HepG2 (cell line): ENCODE measurements around the gene PDZD7. TPM values are rescaled to one million over a fixed set of nuclear protein-coding genes. Genes with fewer than 3 reads are reported as not detected.

Experiments
- AGO2 ChIP-seq: fragments of 200-400 bp; formaldehyde crosslinking; optimal IDR thresholded peaks from 2 replicates; pipeline ENCODE3; 2017; ENCODE audit warnings: mild to moderate bottlenecking, low read depth, low read length, moderate library complexity
- HDAC2 ChIP-seq: sonication (generic); formaldehyde crosslinking; IDR thresholded peaks from 2 replicates; pipeline ENCODE4 v1.4.0; 2020; ENCODE audit warnings: missing genetic modification reagents
- NONO ChIP-seq, 2 experiments: fragments of 450-650 bp in 1 of 2; sonication (generic) in 1 of 2; formaldehyde crosslinking in 1 of 2; IDR thresholded peaks in 1 of 2; conservative IDR thresholded peaks in 1 of 2; 2 replicates each; pipeline versions ENCODE4 v1.6.1 to v1.8.0; 2017 to 2022; ENCODE audit warnings: mild to moderate bottlenecking in 1 of 2, missing genetic modification reagents in 1 of 2, moderate library complexity in 1 of 2
- SNAI1 ChIP-seq: sonication (generic); formaldehyde crosslinking; IDR thresholded peaks from 2 replicates; pipeline ENCODE4 v1.5.0; 2020; ENCODE audit warnings: mild to moderate bottlenecking, missing genetic modification reagents, borderline replicate concordance
- TBL1XR1 ChIP-seq: fragments of 150-350 bp; IDR thresholded peaks from 2 replicates; pipeline ENCODE4 v1.6.1; 2014; ENCODE audit warnings: borderline replicate concordance, low read length; ENCODE audit not compliant: partially characterized antibody
- ZBTB40 ChIP-seq, 2 experiments: fragments of 450-650 bp in 1 of 2; sonication (generic) in 1 of 2; formaldehyde crosslinking in 1 of 2; IDR thresholded peaks; 2 replicates each; pipeline versions ENCODE4 v1.6.1 to v1.8.0; 2016 to 2022; ENCODE audit warnings: antibody characterized with exemption in 1 of 2, mild to moderate bottlenecking in 1 of 2, missing genetic modification reagents in 1 of 2
- ZBTB49 ChIP-seq: sonication (generic); formaldehyde crosslinking; IDR thresholded peaks from 2 replicates; pipeline ENCODE4 v1.4.0; 2020; ENCODE audit warnings: missing genetic modification reagents, borderline replicate concordance
- ZNF644 ChIP-seq: IDR thresholded peaks from 2 replicates; pipeline ENCODE4 v1.6.1; 2016; ENCODE audit warnings: low read depth
- microRNA counts: library from miRNA; unstranded; fragments of <30 nt; microRNA quantifications from one replicate; lab custom pipeline; 2015
- microRNA-seq: library from miRNA; unstranded; fragments of <30 nt; microRNA quantifications from one replicate; pipeline ENCODE4, GENCODE V29; 2020
- polyA plus RNA-seq, 8 experiments: library from polyadenylated mRNA; depleted of rRNA in 3 of 8; stranded (reverse) in 7 of 8; unstranded in 1 of 8; fragments of >200 nt; fragmentation: Illumina TruSeq in 4 of 8; extraction: Trizol in 4 of 8; gene quantifications; 2 replicates each; pipeline versions ENCODE4 v1.2.1 to v1.2.3, GENCODE V29; 2011 to 2016; ENCODE audit warnings: low read depth in 4 of 8, missing spikeins in 1 of 8, mixed read lengths in 1 of 8; ENCODE audit not compliant: insufficient read depth in 1 of 8
- small RNA-seq, 3 experiments: library from RNA; depleted of rRNA; stranded (forward); fragments of <200 nt; gene quantifications; one replicate each; pipeline ENCODE3, GENCODE V24; 2012; ENCODE audit warnings: low read depth in 2 of 3, low replicate concordance in 1 of 3; ENCODE audit not compliant: insufficient read length in 3 of 3, insufficient read depth in 2 of 3
- total RNA-seq, 5 experiments: library from RNA; depleted of rRNA; stranded (reverse); fragments of >200 nt; fragmentation: Illumina TruSeq; extraction: Trizol; gene quantifications; 2 replicates each; pipeline ENCODE4 v1.2.3, GENCODE V29; 2016; ENCODE audit warnings: low read depth in 1 of 5

The PDZD7 gene
- total and polyA plus RNA-seq, 2 of the 13 experiments (the other 11 are each of a cell fraction or from before 2014, with no cell fraction given): 0.58 to 0.73 TPM

- TF ChIP-seq ZNF644 (CRISPR knock-in tag) (no peak), NONO (IDR thresholded peaks at IDR 0.05) (no peak), NONO (CRISPR knock-in tag; conservative IDR thresholded peaks at IDR 0.05) (no peak), SNAI1 (CRISPR knock-in tag) (no peak), ZBTB40 (IDR thresholded peaks at IDR 0.05) (no peak), ZBTB40 (CRISPR knock-in tag; IDR thresholded peaks at IDR 0.05) (no peak), TBL1XR1 (no peak), HDAC2 (CRISPR knock-in tag) (no peak), AGO2 (no peak), ZBTB49 (CRISPR knock-in tag) (no peak)
These were observed 70.7 kb downstream of the PDZD7 start (continued) for GRCh38 chr10:100960251-100960650.

MicroRNAs encoded within 50 kb of the gene (microRNA counts, 767-probe panel; counts per million panel counts)
- microRNA hsa-miR-608 (lab: Ali Mortazavi, UCI): not detected

Small RNA genes within 50 kb of the gene (microRNA-seq; reads per million reads assigned to microRNA genes)
- gene MIR608: not detected

Small RNA genes within 50 kb of the gene (small RNA-seq; reads per million reads assigned to genes)
- gene MIR608: 0 reads per million in 3 experiments

Other genes starting within 250 kb of the PDZD7 start
- gene SLF2, start 118.2 kb downstream of the PDZD7 start, total RNA-seq (2016; rRNA removed; fragmentation: Illumina TruSeq; extraction: Trizol): 48.1 and 59.8 TPM in 2 replicates
- 12.2 and 12.6 TPM in 2 replicates for gene SLF2, start 118.2 kb downstream of the PDZD7 start, polyA plus RNA-seq (2011; rRNA removed)
- gene SEMA4G, start 61.6 kb downstream of the PDZD7 start, total RNA-seq (2016; rRNA removed; fragmentation: Illumina TruSeq; extraction: Trizol): 42.9 and 46.2 TPM in 2 replicates
- gene SEMA4G, start 61.6 kb downstream of the PDZD7 start, polyA plus RNA-seq (2011; rRNA removed): 207 and 236 TPM in 2 replicates
- gene MRPL43, start 43.6 kb downstream of the PDZD7 start, total RNA-seq (2016; rRNA removed; fragmentation: Illumina TruSeq; extraction: Trizol): 68.8 and 71.0 TPM in 2 replicates
- 73.7 and 79.1 TPM in 2 replicates for gene MRPL43, start 43.6 kb downstream of the PDZD7 start, polyA plus RNA-seq (2011; rRNA removed)
- 16.5 and 21.9 TPM in 2 replicates for gene TWNK, start 43.6 kb downstream of the PDZD7 start, total RNA-seq (2016; rRNA removed; fragmentation: Illumina TruSeq; extraction: Trizol)
- gene TWNK, start 43.6 kb downstream of the PDZD7 start, polyA plus RNA-seq (2011; rRNA removed): 10.7 and 14.1 TPM in 2 replicates
- 60.7 and 65.6 TPM in 2 replicates for gene LZTS2, start 31.3 kb downstream of the PDZD7 start, total RNA-seq (2016; rRNA removed; fragmentation: Illumina TruSeq; extraction: Trizol)
- 43.6 and 59.7 TPM in 2 replicates for gene LZTS2, start 31.3 kb downstream of the PDZD7 start, polyA plus RNA-seq (2011; rRNA removed)
- gene SFXN3, start 105 bp upstream of the PDZD7 start, total RNA-seq (2016; rRNA removed; fragmentation: Illumina TruSeq; extraction: Trizol): 11.9 and 16.8 TPM in 2 replicates
- 71.5 and 86.1 TPM in 2 replicates for gene SFXN3, start 105 bp upstream of the PDZD7 start, polyA plus RNA-seq (2011; rRNA removed)
- gene KAZALD1, start 30.9 kb upstream of the PDZD7 start, total RNA-seq (2016; rRNA removed; fragmentation: Illumina TruSeq; extraction: Trizol): 18.0 and 27.7 TPM in 2 replicates
- gene KAZALD1, start 30.9 kb upstream of the PDZD7 start, polyA plus RNA-seq (2011; rRNA removed): 16.7 and 16.8 TPM in 2 replicates
- 0.07 TPM in 2 replicates for gene TLX1, start 100.2 kb upstream of the PDZD7 start, total RNA-seq (2016; rRNA removed; fragmentation: Illumina TruSeq; extraction: Trizol)
- 0.20 and 0.26 TPM in 2 replicates for gene TLX1, start 100.2 kb upstream of the PDZD7 start, polyA plus RNA-seq (2011; rRNA removed)
- not detected in 2 replicates for gene LBX1, start 198.3 kb upstream of the PDZD7 start, total RNA-seq (2016; rRNA removed; fragmentation: Illumina TruSeq; extraction: Trizol)
- gene LBX1, start 198.3 kb upstream of the PDZD7 start, polyA plus RNA-seq (2011; rRNA removed): not detected in 2 replicates